Endothelial cell of umbilical vein (primary cell): ENCODE measurements around the gene TSR3.

Experiments
- EZH2 ChIP-seq: IDR thresholded peaks from 2 replicates; pipeline ENCODE4 v1.6.1; 2012; ENCODE audit warnings: borderline replicate concordance, low read depth, mild to moderate bottlenecking, moderate library complexity, low read length, inconsistent platforms; ENCODE audit not compliant: severe bottlenecking
- FOS ChIP-seq: IDR thresholded peaks from 2 replicates; pipeline ENCODE4 v1.6.1; 2011; ENCODE audit warnings: mild to moderate bottlenecking, low read length, moderate library complexity, borderline replicate concordance; ENCODE audit not compliant: insufficient read depth
- POLR2A ChIP-seq: IDR thresholded peaks from 2 replicates; pipeline ENCODE4 v1.6.1; 2012; ENCODE audit warnings: low read depth, mild to moderate bottlenecking, control low read depth, low read length
- TF ChIP-seq, protein P1 (sequence below), 2 donors: IDR thresholded peaks; 1 replicate in 1 of 2; 2 replicates in 1 of 2; pipeline ENCODE4 v1.5.1; 2011; ENCODE audit warnings: low read length in 2 of 2, mild to moderate bottlenecking in 2 of 2, moderate library complexity in 2 of 2, control low read depth in 1 of 2, inconsistent platforms in 1 of 2, low read depth in 1 of 2; ENCODE audit not compliant: insufficient read depth in 1 of 2; ENCODE audit errors: extremely low read depth in 1 of 2

DNA sequence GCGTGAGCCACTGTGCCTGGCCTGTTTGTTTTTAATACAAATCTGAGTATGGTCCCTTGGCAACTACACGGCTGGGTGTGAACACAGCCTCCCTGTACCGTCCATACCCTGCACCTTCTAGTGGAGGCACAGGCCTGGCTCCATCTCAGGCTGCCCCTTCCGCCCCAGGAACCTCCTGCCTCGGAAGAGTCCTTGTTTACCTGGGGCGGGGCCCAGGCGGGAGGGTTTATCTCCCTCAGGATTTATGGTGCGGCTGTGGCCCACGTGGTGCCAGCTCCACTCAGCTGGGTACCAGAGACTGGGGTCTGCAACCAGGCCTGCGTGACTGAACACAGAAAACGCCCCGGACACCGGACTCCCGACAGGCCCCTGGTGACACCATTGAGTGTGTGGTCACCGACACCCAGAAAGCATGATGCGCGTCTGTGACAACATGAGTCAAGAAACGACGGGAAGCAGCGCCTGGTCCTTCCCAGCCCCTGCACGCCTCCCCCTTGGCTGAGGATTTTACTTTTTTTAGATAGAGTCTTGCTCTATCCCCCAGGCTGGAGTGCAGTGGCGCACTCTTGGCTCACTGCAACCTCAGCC, 43.9 kb upstream of the TSR3 start:
- TF ChIP-seq POLR2A (no peak), EZH2 (no peak), FOS (no peak)
- TF ChIP-seq, protein P1, sequence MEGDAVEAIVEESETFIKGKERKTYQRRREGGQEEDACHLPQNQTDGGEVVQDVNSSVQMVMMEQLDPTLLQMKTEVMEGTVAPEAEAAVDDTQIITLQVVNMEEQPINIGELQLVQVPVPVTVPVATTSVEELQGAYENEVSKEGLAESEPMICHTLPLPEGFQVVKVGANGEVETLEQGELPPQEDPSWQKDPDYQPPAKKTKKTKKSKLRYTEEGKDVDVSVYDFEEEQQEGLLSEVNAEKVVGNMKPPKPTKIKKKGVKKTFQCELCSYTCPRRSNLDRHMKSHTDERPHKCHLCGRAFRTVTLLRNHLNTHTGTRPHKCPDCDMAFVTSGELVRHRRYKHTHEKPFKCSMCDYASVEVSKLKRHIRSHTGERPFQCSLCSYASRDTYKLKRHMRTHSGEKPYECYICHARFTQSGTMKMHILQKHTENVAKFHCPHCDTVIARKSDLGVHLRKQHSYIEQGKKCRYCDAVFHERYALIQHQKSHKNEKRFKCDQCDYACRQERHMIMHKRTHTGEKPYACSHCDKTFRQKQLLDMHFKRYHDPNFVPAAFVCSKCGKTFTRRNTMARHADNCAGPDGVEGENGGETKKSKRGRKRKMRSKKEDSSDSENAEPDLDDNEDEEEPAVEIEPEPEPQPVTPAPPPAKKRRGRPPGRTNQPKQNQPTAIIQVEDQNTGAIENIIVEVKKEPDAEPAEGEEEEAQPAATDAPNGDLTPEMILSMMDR (IDR thresholded peaks at IDR 0.05; ENCODE audit: extremely low read depth in 1 of 2, insufficient read depth in 1 of 2, low read depth in 1 of 2, low read length in 2 of 2) = no peak
